CD1c-positive myeloid dendritic cell (primary cell): ENCODE results near the gene FN3K.

Source experiments
- DNase-seq: peaks from one replicate; pipeline ENCODE4 v3.0.0-alpha.2; 2016; ENCODE audit errors: extremely low spot score

FN3K gene

DNA sequence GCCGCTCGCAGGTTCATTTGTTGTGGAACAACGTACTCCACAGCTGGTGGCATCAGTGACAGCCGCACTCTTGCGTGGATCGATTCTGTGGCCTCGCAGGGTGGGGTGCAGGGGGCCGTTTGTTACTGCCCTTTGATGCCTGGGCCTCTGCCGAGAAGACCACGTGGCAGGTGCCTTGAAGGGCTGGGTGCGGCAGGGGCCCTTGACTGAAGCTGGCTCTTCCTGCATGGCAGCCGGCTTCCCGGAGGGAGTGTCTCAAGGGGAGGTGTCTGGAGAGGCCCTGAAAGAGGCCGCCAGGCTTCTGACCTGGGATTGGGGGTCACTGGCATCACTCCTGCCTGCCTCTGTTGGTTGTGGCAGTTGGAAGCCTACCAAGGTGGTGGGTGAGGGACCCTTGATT is 60.2 kb downstream of the FN3K start:
- no peak for DNase-seq

DNA sequence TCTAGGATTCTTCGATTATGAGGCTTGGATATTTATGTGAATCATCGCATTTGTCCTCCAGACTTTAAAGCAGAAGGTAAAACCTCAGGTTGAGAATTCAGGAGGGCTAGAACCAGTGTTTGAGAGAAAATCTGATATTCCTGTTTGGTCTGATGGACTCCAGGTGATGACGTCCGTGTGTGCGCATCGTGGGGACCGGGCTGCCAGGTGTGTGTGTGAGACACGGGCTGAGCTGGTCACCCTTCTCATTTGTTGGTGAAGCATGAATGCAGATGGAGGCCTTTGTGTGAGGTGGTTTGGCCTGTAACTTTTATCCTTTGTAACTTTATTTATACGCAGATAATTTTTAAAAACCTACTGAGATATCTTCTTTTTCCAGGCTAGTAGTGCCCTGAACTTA is 61.6 kb downstream of the FN3K start:
- no peak for DNase-seq

DNA sequence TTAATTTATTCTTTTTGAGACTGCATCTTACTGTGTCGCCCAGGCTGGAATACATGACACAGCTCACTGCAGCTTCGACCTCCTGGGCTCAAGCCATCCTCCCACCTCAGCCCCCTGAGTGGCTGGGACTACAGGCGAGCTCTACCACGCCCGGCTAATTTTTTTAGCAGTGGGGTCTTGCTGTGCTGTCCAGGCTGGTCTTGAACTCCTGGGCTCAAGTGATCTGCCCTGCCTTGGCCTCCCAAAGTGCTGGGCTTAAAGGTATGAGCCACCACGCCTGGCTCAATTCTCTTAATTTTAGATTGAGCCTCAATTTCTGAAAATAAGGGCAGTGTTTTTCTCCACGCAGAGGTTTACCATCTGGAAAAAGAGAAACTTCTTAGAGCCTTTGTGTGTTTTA is 63.3 kb downstream of the FN3K start:
- DNase-seq = no peak

DNA sequence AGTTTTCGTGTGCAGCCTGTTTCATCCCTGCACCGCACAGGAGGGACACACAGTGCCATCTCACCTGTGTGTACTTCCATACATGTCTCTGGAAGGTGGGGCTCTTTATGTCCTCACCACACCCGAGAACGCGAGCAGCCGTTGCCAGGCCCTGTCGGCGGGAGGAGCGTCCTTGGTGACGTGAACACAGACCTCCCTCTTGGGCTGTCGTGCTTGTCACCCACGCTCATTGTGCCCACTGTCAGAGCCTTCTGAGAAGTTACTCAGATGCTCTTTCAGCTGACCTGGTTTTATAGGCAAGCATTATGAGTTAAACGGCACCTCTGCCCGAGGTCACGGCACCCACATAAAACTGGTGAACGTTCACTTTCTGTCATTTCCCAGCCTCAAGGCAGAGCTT is 64.2 kb downstream of the FN3K start:
- no peak for DNase-seq
